Mammary epithelial cell (primary cell): ENCODE measurements around the gene SYT12.

ENCODE experiments used
- CTCF ChIP-seq, 2 donors: IDR thresholded peaks in 1 of 2; conservative IDR thresholded peaks in 1 of 2; 2 replicates each; pipeline ENCODE4 v1.5.1; 2011 to 2012; ENCODE audit warnings: inconsistent platforms in 2 of 2, low read length in 2 of 2, mild to moderate bottlenecking in 2 of 2, control low read depth in 1 of 2, low read depth in 1 of 2; ENCODE audit not compliant: insufficient read depth in 1 of 2; ENCODE audit errors: extremely low read depth in 1 of 2
- EZH2 ChIP-seq: IDR thresholded peaks from 2 replicates; pipeline ENCODE4 v1.6.1; 2012; ENCODE audit warnings: low read length, inconsistent platforms, borderline replicate concordance

- TF ChIP-seq CTCF (conservative IDR thresholded peaks at IDR 0.05 in 1 of 2, IDR thresholded peaks at IDR 0.05 in 1 of 2; ENCODE audit: extremely low read depth in 1 of 2, insufficient read depth in 1 of 2, low read depth in 1 of 2, low read length in 2 of 2) (no peak), EZH2 (no peak)
These were observed 497 bp upstream of the SYT12 start for GRCh38 chr11:67022341-67022933.
